Astrocyte of the cerebellum (primary cell): ENCODE data around the gene LTBP2.
A peak's percentile ranks its signal among the peaks of the same experiment; 100 is the strongest.

ENCODE experiments used
- DNase-seq: peaks from one replicate; pipeline ENCODE4 v3.0.0-alpha.2; 2011; ENCODE audit warnings: low read depth
- H3K4me3 ChIP-seq: 2 replicates; pipeline ENCODE4 v1.5.1; 2011; ENCODE audit warnings: mild to moderate bottlenecking, low read depth, low read length, moderate library complexity
- in situ Hi-C: cut with HindIII; loops from 2 replicates; pipeline ENCODE4 v1.10.0; 2017; ENCODE audit warnings: low sequenced_read_pairs
- TF ChIP-seq, protein P1 (sequence below): IDR thresholded peaks from 2 replicates; pipeline ENCODE4 v1.5.1; 2012; ENCODE audit warnings: low read length, low read depth, moderate library complexity, mild to moderate bottlenecking; ENCODE audit errors: missing control alignments

Gene LTBP2

GRCh38 chr14:74501691-74502090 lies 110.3 kb downstream of the LTBP2 start:
- no peak overlapping the region for H3K4me3 ChIP-seq
- in situ Hi-C loops: no loop called here
- TF ChIP-seq, protein P1, sequence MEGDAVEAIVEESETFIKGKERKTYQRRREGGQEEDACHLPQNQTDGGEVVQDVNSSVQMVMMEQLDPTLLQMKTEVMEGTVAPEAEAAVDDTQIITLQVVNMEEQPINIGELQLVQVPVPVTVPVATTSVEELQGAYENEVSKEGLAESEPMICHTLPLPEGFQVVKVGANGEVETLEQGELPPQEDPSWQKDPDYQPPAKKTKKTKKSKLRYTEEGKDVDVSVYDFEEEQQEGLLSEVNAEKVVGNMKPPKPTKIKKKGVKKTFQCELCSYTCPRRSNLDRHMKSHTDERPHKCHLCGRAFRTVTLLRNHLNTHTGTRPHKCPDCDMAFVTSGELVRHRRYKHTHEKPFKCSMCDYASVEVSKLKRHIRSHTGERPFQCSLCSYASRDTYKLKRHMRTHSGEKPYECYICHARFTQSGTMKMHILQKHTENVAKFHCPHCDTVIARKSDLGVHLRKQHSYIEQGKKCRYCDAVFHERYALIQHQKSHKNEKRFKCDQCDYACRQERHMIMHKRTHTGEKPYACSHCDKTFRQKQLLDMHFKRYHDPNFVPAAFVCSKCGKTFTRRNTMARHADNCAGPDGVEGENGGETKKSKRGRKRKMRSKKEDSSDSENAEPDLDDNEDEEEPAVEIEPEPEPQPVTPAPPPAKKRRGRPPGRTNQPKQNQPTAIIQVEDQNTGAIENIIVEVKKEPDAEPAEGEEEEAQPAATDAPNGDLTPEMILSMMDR: no peak
- DNase-seq: no peak

DNA sequence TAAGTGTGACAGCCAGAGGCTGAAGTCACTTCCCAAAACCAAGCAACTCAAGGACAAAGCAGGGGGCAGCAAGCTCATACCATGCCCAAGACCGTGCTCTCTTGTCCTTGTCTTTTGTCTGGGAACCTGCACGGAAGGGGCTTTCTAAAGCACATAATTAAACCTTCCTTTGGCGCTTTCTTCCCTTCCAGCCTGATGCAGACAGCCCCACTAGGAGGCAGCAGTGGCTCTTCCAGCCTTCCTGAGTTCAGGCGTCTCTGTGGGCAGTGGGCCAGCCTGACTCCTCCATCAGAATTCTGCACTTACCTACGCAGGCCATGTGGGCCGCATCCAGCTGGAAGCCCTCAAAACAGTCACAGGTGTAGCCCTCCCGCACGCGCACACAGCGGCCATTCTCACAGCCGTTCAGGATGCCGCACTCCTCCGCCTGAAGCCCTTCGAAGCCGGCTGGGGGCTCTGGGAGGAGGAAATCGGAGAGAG lies 110.9 kb downstream of the LTBP2 start:
- TF ChIP-seq, protein P1: peak; percentile 94
- no peak overlapping the region for H3K4me3 ChIP-seq
- in situ Hi-C loops: no loop called here
- peak; percentile 80 for DNase-seq

- in situ Hi-C loops: no loop called here
- no peak overlapping the region for H3K4me3 ChIP-seq
- TF ChIP-seq, protein P1: no peak
- no peak for DNase-seq
These were observed 111.5 kb downstream of the LTBP2 start for GRCh38 chr14:74500417-74501134.

DNA sequence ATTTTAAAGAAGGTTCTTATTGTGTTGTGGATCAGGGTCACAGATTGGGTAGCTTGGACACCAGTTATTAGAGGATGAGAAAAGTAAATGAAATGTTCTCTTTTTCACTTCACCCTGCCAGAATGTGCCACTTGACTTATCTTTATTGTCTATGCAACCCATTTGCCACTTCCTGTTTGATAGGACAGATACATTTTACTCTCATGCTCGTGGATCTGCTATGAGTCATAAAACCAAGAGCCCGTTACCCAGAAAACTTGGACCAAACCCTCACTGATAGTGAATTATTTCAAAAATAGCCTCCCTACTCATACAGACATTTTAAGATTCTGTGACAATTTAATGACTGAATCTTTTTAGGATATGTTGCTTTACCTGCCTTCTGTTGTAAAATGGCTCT lies 116.7 kb downstream of the LTBP2 start:
- TF ChIP-seq, protein P1: no peak
- in situ Hi-C loops: no loop called here
- DNase-seq: no peak

GRCh38 chr14:74493343-74494261 lies 118.4 kb downstream of the LTBP2 start, which contains the start of gene ISCA2:
TSS of gene ISCA2 (plus strand) at chr14:74493765. CDS start at chr14:74493775, 10 bp downstream.
- TF ChIP-seq, protein P1: no peak
- H3K4me3 ChIP-seq: peak within 1 kb of the TSS; percentile 94
- peak; percentile 98 for DNase-seq
- in situ Hi-C loops: loop anchor here (5.0 kb wide), 1 partner anchor 76 kb away; no protein-coding TSS in a partner anchor

More for the DNA sequence above, 116.7 kb downstream of the LTBP2 start:
- no peak overlapping the region for H3K4me3 ChIP-seq

DNA sequence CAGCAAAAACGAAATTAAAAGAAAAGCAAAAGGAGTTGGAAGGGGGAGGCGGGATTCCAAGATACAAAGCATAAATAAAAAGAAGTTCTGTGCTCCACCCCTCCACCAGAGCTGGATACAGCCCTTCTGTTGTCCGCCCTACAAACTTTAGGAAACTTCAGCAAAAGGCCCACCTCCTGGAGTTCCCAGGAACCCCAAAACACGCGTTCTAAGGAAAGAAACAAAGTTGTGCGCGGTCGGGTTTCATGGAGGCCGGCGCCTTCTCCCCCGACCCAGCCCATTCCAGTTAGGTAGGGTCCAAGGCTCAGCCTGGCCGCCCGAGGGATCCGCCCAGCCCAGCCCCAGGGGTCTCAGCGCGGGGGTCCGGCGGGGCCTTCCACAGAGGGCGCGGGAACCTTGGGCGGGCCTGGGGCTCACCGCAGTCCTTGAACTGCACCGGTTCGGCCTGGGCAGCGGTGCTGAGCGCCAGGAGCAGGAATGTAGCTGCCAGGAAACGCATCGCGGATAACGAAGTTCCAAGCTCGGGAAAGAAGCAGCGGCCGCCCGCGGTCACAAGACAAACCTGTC lies 119.2 kb downstream of the LTBP2 start, which contains the start of gene NPC2:
Gene NPC2, minus strand, starts transcription at position 530 of the 567 bp plus-strand sequence. Its CDS starts 31 bp downstream, at position 499.
- DNase-seq: no peak
- in situ Hi-C loops: loop anchor here (5.0 kb wide), 1 partner anchor 76 kb away; no protein-coding TSS in a partner anchor

More for the DNA sequence above, 119.2 kb downstream of the LTBP2 start, which contains the start of gene NPC2:
- peak within 1 kb of the TSS; percentile 94 for H3K4me3 ChIP-seq
- TF ChIP-seq, protein P1: no peak
